ENCODE measurements around the gene TNIP2. TPM values are rescaled to one million over a fixed set of nuclear protein-coding genes. Genes with fewer than 3 reads are reported as not detected.
"Not testable (repeated sequence)": the region's sequence is repeated elsewhere in the genome, so short reads cannot be mapped to it uniquely, and the experiment has no call there.

The TNIP2 gene
- total RNA-seq, 1 donor from 2014 or later = 99.6 TPM

DNA sequence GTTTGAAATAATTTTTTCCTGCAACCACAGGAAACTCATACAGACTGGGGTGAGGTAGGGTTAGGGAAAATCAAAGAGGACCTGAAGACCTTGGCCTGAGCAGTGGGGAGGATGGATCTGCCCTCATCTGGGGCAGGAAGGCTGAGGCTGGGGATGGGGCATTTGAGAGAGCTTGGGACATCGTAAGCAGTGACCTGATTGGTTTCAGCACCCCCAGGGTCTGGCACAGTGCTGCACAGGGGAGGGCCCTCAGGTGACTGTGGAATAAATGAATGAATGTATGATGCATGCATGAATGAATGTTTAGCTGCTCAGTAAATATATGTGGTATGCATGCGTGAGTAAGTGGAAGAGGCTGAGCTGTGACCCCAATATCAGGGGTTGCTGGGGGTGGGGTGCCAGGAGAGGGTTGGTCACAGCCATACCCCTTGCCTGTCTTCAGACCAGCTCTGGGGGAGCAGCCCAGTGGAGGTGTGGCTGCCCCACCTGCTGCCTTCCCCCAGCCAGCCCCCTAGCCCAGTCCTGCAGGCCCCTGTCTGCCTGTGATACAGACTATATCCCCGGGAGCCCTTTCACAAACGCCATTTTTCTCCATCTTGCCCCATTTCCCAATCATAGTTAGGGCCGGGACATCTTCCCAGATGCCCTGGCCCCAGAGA, 11.0 kb upstream of the TNIP2 start:
- peaks cover 5% of the 10 kb centered on the region for H3K9me3 Mint-ChIP-seq
- H3K4me3 Mint-ChIP-seq = no peak overlapping the region
- H3K27me3 Mint-ChIP-seq = no peaks in the 10 kb centered on the region
- H3K36me3 Mint-ChIP-seq (ENCODE audit: low read depth) = peaks cover 5% of the 10 kb centered on the region
- peak overlapping the region; percentile 25 for H3K27ac Mint-ChIP-seq
- no peak for DNase-seq
- intact Hi-C loops (cut with micrococcal nuclease) = no loop called here
- H3K4me1 Mint-ChIP-seq = peaks cover 13% of the 10 kb centered on the region

DNA sequence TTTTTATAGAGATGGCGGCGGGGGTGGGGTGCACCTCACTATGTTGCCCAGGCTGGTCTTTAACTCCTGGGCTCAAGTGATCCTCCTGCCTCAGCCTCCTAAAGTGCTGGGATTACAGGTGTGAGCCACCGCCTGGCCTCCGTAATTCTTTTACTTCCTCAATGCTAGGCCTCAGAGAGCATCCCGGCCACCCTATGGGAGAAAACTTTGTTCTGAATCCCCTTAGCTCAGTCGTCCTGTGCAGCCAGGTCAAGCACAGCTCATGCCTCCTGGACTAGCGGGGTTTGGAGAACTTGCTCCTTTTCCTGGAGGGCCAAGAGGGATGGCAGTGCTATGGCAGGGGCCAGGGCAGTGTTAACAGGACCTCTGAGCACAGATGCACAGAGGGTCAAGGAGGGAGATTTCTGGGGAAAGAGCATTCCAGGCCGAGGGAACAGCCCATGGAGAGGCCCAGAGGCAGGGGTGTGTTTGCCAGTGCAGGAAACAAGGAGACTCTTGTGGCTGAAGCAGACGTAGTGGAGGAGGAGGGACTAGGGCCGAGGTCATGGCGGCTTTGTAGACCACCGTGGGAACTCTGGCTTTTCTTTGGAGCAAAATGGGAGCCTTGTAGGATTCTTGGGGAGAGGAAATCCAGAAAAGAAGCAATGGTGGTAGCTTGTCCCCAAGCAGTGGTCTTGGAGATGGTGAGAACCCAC, 9.8 kb upstream of the TNIP2 start:
- Mint-ChIP-seq H3K4me1 (peaks cover 11% of the 10 kb centered on the region), H3K27ac (no peak overlapping the region), H3K36me3 (ENCODE audit: low read depth) (peaks cover 5% of the 10 kb centered on the region), H3K4me3 (no peak overlapping the region), H3K9me3 (peaks cover 4% of the 10 kb centered on the region), H3K27me3 (no peaks in the 10 kb centered on the region)
- intact Hi-C loops (cut with micrococcal nuclease) = loop anchor here (2.0 kb wide), 1 partner anchor 47 kb away; no protein-coding TSS in a partner anchor
- no peak for DNase-seq

DNA sequence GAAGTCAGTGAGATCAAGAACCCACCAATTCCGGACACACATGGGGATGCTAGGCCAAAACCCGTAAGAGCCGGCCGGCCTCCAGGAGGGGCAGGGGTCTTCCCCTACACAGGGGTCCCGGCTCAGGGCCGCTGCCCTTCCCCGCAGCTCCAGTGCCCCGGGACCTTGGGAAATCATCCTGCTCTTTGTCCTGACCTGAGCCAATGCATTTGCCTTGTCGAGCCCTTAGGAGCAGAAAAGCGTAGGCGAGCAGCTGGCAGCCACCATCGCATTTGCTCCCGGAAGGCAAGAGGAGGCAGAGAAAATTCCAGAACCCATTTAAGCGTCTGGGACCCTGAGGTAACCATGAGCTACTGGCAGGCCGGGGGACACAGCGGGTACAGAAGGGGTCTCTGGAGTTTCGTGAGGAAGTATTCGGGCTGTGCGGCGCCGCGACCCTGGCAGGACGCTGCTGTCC, 7.4 kb upstream of the TNIP2 start:
- H3K4me1 Mint-ChIP-seq = peaks cover 9% of the 10 kb centered on the region
- intact Hi-C loops (cut with micrococcal nuclease) = loop anchor here (5.0 kb wide), 2 partner anchors 34 to 79 kb away; partner anchors contain the start of gene ADD1
- H3K36me3 Mint-ChIP-seq (ENCODE audit: low read depth) = no peaks in the 10 kb centered on the region
- no peaks in the 10 kb centered on the region for H3K9me3 Mint-ChIP-seq
- H3K27me3 Mint-ChIP-seq = no peaks in the 10 kb centered on the region
- peak overlapping the region; percentile 66 for H3K27ac Mint-ChIP-seq
- peak overlapping the region; percentile 75 for H3K4me3 Mint-ChIP-seq
- DNase-seq = peak; percentile 62

DNA sequence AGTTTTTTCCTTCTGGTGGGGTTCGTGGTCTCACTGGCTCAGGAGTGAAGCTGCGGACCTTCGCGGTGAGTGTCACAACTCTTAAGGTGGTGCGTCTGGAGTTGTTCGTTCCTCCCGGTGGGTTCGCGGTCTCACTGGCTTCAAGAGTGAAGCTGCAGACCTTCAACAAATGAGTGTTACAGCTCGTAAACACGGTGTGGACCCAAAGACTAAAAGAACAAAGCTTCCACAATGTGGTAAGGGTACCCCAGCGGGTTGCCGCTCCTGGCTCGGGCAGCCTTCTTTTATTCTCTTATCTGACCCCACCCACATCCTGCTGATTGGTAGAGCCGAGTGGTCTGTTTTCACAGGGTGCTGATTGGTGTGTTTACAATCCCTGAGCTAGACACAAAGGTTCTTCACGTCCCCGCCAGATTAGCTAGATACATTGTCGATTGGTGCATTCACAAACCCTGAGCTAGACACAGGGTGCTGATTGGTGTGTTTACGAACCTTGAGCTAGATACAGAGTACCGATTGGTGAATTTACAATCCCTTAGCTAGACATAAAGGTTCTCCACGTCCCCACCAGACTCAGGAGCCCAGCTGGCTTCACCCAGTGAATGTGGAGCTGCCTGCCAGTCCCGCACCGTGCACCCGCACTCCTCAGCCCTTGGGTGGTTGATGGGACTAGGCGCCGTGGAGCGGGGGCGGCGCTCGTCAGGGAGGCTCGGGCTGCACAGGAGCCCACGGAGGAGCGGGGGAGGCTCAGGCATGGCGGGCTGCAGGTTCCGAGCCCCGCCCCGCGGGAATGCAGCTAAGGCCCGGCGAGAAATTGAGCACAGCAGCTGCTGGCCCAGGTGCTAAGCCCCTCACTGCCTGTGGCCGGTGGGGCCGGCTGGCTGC, 6.6 kb upstream of the TNIP2 start:
- H3K4me1 Mint-ChIP-seq; H3K4me3 Mint-ChIP-seq; H3K9me3 Mint-ChIP-seq; H3K27me3 Mint-ChIP-seq; H3K36me3 Mint-ChIP-seq (ENCODE audit: low read depth): not testable (repeated sequence)
- DNase-seq = peak; percentile 61
- H3K27ac Mint-ChIP-seq = peak overlapping the region; percentile 58
- intact Hi-C loops (cut with micrococcal nuclease) = loop anchor here (5.0 kb wide), 2 partner anchors 35 to 80 kb away; partner anchors contain the start of gene ADD1

DNA sequence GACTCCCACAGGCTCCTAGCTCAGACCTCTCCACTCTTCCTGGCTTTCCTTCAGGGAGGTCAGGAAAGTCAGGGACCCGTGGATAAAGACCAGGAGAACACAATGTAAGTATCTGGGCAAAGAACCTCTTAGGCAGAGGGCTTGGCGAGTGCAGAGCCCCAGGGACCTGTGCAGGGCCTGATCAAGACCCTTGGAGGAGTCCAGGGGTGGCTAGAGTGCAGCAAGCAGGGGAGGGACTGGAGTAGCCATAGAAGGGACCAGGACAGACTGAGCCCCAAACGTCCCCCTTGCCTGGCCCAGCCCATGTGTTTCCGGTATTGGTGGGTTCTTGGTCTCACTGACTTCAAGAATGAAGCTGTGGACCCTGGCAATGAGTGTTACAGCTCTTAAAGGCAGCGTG, 5.9 kb upstream of the TNIP2 start:
- Mint-ChIP-seq H3K4me1 (peaks cover 11% of the 10 kb centered on the region), H3K36me3 (ENCODE audit: low read depth) (no peaks in the 10 kb centered on the region), H3K27me3 (no peaks in the 10 kb centered on the region), H3K9me3 (no peaks in the 10 kb centered on the region), H3K4me3 (no peak overlapping the region), H3K27ac (no peak overlapping the region)
- DNase-seq = no peak
- intact Hi-C loops (cut with micrococcal nuclease) = loop anchor here (5.0 kb wide), 2 partner anchors 35 to 80 kb away; partner anchors contain the start of gene ADD1

DNA sequence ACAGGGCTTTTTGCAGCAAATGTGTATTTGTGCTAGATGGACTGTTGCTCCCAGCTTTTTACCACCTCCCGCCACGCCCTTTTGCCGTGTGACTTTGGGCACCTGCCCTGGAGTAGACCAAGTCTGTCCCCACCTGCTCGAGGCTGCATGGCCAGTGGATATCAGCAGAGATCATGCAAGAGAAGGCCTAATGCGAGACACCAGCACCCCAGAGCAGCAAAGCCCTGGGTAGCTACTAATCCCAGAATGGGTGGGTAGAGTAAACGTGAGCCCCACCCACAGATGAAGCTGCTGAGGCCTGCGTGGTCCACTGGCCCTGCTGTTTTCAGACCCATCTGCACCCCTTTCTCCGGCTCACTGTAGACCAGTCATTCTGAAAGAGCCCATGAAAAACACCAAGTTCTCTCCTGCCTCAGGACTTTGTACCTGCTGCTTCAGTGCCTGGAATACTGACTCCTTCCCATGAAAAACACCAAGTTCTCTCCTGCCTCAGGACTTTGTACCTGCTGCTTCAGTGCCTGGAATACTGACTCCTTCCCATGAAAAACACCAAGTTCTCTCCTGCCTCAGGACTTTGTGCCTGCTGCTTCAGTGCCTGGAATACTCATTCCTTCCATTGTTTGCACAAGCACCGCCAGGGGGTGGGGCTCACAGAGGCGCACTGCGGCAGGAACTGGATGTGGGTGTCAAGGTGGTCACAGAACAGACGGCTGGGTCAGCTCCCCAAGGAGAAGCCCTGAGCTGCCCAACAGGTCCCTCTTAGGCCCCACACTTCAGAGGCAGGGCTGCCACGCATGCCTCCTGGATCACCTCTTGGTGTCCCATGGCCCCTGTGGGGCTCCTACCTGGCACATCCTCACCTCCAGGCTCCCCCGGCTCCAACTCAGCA, 5.1 kb upstream of the TNIP2 start:
- Mint-ChIP-seq H3K27ac (peak overlapping the region; percentile 67), H3K9me3 (no peaks in the 10 kb centered on the region), H3K4me1 (peaks cover 11% of the 10 kb centered on the region), H3K4me3 (no peak overlapping the region), H3K36me3 (ENCODE audit: low read depth) (no peaks in the 10 kb centered on the region), H3K27me3 (no peaks in the 10 kb centered on the region)
- intact Hi-C loops (cut with micrococcal nuclease) = loop anchor here (5.0 kb wide), 2 partner anchors 36 to 81 kb away; partner anchors contain the start of gene ADD1
- peak; percentile 69 for DNase-seq

DNA sequence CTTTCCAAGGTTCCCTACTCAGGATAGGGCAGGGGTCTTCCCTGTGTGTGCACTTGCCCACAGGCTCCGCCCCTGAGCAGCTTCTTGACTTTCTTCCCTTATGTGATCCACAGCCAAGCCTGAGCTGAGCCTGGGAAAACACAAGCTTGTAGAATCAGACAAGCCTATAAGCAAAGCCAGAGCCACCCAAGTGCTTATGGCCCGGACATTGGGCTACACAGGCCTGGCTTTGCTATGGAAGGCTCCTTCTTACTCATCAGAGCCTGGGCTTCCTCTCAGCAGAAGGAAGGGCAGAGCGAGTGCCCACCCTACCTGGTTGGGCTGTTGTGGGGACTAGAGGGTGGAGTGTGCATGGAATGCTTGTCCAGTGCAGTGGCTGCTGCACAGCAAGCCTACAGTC, 1.3 kb upstream of the TNIP2 start:
- H3K27me3 Mint-ChIP-seq = no peaks in the 10 kb centered on the region
- H3K4me1 Mint-ChIP-seq = peaks cover 24% of the 10 kb centered on the region
- peak overlapping the region; percentile 26 for H3K4me3 Mint-ChIP-seq
- intact Hi-C loops (cut with micrococcal nuclease) = loop anchor here (2.0 kb wide), 1 partner anchor 175 kb away; no protein-coding TSS in a partner anchor
- H3K27ac Mint-ChIP-seq = peak overlapping the region; percentile 56
- H3K9me3 Mint-ChIP-seq = no peaks in the 10 kb centered on the region
- no peak for DNase-seq
- H3K36me3 Mint-ChIP-seq (ENCODE audit: low read depth) = peaks cover 16% of the 10 kb centered on the region

DNA sequence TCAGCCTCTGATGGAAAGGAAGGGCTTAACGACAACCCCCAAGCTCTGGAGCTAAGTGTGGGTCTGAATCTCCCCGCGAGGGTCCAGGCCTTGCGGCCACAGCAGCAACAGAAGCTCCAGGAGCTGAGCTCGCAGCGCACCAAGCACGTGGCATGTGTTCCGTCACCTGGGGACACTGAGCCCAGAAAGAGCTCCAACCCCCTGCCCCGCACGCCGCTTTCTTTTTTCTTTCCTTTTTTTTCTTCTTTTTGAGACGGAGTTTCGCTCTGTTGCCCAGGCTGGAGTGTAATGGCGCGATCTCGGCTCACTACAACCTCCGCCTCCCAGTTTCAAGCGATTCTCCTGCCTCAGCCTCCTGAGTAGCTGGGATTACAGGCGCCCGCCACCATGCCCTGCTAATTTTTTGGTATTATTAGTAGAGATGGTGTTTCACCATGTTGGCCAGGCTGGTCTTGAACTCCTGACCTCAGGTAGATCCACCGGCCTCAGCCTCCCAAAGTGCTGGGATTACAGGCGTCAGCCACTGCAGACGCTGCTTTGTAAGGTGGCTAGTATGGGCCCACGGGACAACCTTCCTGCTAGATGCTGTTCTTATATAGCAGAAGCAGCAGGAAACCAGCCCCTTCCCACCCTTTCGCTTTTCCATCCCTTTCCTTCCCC, 685 bp upstream of the TNIP2 start:
- DNase-seq = no peak
- peaks cover 27% of the 10 kb centered on the region for H3K4me1 Mint-ChIP-seq
- H3K9me3 Mint-ChIP-seq = no peaks in the 10 kb centered on the region
- H3K4me3 Mint-ChIP-seq = peak overlapping the region; percentile 74
- H3K36me3 Mint-ChIP-seq (ENCODE audit: low read depth) = peaks cover 20% of the 10 kb centered on the region
- peak overlapping the region; percentile 56 for H3K27ac Mint-ChIP-seq
- H3K27me3 Mint-ChIP-seq = no peaks in the 10 kb centered on the region
- intact Hi-C loops (cut with micrococcal nuclease) = loop anchor here (1.0 to 2.0 kb wide), 2 partner anchors 11 to 176 kb away; no protein-coding TSS in a partner anchor

DNA sequence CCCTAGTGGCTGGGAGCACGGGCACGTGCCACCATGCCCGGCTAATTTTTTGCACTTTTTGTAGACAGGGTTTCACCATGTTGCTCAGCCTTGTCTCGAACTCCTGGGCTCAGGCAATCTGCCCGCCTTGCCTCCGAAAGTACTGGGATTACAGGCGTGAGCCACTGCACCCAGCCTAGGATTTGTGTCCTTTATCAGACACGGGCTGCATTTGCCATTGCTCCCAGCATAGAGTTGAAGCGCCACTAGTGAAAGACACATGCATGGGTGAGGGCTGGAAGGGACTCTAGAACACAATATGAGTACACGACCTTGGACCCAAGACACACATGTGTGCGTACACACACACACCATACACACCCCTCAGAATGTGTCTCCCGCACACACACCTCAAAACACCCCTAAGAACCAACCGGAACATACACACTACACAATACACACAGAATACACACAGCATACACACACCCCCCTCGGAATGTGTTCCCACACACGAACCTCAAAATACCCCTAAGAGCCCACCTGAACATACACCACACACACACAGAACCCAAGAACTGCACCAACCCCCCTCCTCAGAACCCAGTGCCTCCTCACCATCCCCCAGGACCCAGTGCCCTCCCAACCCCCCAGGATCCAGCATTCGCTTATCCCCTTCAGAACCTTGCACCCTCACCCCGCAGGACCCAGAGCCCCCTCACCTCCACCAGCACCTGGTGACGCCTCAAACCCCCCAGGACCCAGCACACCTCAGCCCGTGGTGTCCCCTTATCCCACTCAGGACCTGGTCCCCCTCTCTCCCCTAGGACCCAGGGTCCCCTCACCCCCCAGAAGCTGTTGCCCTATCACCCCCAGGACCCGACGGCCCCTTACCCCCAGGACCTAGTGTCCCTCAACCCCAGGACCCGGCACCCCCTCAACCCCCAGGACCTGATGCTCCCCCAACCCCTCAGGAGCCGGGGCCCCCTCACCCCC, 1.0 kb downstream of the TNIP2 start:
- Mint-ChIP-seq H3K9me3 (no peaks in the 10 kb centered on the region), H3K27me3 (no peaks in the 10 kb centered on the region), H3K27ac (peak overlapping the region; percentile 81), H3K4me3 (peak overlapping the region; percentile 90), H3K4me1 (peaks cover 33% of the 10 kb centered on the region), H3K36me3 (ENCODE audit: low read depth) (peaks cover 30% of the 10 kb centered on the region)
- intact Hi-C loops (cut with micrococcal nuclease) = no loop called here
- DNase-seq = peak; percentile 61

DNA sequence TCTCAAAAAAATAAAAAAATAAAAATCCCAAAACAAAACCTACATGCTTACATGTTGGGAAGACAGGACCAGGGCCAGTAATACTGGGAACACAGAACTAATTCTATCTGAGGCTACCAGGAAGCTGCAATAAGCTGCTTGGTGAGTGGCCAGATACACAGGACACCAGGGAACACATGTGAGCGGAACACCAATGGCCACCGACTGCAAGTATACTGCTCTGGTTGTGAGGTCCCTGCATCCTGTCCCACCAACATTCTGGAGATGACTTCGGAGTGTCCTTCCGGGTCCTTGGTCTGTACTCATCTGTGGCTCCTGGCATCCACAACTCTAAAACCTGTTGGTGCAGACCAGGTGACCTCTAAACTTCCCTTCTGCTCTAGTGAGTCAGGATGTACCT, 2.7 kb downstream of the TNIP2 start:
- peak overlapping the region; percentile 41 for H3K4me3 Mint-ChIP-seq
- H3K27ac Mint-ChIP-seq = no peak overlapping the region
- intact Hi-C loops (cut with micrococcal nuclease) = no loop called here
- H3K36me3 Mint-ChIP-seq (ENCODE audit: low read depth) = peaks cover 30% of the 10 kb centered on the region
- H3K27me3 Mint-ChIP-seq = no peaks in the 10 kb centered on the region
- DNase-seq = no peak
- no peaks in the 10 kb centered on the region for H3K9me3 Mint-ChIP-seq
- H3K4me1 Mint-ChIP-seq = peaks cover 43% of the 10 kb centered on the region

DNA sequence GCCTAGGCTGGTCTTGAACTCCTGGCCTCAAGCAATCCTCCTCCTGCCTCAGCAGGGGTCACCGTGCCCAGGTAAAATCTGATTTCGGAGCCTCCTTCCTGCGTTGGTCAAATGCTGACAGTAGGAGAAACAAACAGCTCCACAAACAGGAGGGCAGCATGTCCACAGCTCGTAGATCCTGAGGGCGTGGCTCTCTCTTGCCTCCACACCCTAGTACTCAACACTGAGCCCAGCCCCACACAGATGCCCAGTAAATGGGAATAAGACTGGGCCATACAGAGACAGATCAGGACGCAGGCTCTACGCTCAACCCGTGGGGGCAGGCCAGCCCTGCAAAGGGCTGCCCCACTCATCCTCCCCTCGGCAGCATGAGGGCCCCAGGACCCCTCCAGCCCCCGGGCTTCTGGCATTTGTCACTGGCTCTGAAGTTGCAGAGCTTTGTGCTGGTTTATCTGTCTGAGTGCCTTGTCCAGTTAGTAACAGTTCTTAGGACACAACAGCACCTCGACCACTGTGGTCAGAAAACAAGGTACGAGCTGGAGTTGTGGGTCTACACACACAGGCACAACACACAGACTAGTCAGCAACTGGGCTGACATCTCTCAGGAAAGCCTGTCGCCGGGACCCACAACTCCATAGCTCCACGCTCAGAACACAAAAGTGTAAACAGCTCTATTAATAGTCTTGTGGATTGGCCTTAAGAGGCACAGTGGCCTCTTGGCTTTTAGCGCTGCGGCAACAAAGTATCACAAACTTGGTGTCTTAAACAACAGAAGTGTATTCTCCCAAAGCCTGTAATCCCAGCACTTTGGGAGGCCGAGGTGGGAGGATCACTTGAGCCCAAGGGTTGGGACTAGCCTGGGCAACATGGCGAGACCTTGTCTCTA, 5.2 kb downstream of the TNIP2 start:
- Mint-ChIP-seq H3K4me1 (peaks cover 60% of the 10 kb centered on the region), H3K36me3 (ENCODE audit: low read depth) (peaks cover 50% of the 10 kb centered on the region), H3K9me3 (no peaks in the 10 kb centered on the region), H3K27ac (no peak overlapping the region), H3K27me3 (no peaks in the 10 kb centered on the region), H3K4me3 (no peak overlapping the region)
- intact Hi-C loops (cut with micrococcal nuclease) = no loop called here
- no peak for DNase-seq

Data from activated CD4-positive, alpha-beta T cell treated with anti-CD3 and anti-CD28 coated beads, Interleukin-2, amount 10 ng/mL, durations not matched to agents 24 days and 14 days (primary cell).